ENCODE data around the gene ST3GAL4.

ST3GAL4 gene

GRCh38 chr11:126420698-126421256 lies 65.3 kb downstream of the ST3GAL4 start:
- no peak overlapping the region for H3K4me3 ChIP-seq (ENCODE audit: low read length)
- DNase-seq (ENCODE audit: low read depth), result no peak
- TF ChIP-seq, protein P1, sequence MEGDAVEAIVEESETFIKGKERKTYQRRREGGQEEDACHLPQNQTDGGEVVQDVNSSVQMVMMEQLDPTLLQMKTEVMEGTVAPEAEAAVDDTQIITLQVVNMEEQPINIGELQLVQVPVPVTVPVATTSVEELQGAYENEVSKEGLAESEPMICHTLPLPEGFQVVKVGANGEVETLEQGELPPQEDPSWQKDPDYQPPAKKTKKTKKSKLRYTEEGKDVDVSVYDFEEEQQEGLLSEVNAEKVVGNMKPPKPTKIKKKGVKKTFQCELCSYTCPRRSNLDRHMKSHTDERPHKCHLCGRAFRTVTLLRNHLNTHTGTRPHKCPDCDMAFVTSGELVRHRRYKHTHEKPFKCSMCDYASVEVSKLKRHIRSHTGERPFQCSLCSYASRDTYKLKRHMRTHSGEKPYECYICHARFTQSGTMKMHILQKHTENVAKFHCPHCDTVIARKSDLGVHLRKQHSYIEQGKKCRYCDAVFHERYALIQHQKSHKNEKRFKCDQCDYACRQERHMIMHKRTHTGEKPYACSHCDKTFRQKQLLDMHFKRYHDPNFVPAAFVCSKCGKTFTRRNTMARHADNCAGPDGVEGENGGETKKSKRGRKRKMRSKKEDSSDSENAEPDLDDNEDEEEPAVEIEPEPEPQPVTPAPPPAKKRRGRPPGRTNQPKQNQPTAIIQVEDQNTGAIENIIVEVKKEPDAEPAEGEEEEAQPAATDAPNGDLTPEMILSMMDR (IDR thresholded peaks at IDR 0.05; ENCODE audit: insufficient read depth, low read depth, low read length, missing control alignments), result no peak

GRCh38 chr11:126421271-126421671 lies 65.8 kb downstream of the ST3GAL4 start:
- no peak for DNase-seq (ENCODE audit: low read depth)
- no peak overlapping the region for H3K4me3 ChIP-seq (ENCODE audit: low read length)
- TF ChIP-seq, protein P1 (IDR thresholded peaks at IDR 0.05; ENCODE audit: insufficient read depth, low read depth, low read length, missing control alignments), result no peak

- DNase-seq (ENCODE audit: low read depth), result no peak
- H3K4me3 ChIP-seq (ENCODE audit: low read length), result no peak overlapping the region
- TF ChIP-seq, protein P1 (IDR thresholded peaks at IDR 0.05; ENCODE audit: insufficient read depth, low read depth, low read length, missing control alignments), result no peak
Observed at GRCh38 chr11:126422446-126422845, 67.0 kb downstream of the ST3GAL4 start.

DNA sequence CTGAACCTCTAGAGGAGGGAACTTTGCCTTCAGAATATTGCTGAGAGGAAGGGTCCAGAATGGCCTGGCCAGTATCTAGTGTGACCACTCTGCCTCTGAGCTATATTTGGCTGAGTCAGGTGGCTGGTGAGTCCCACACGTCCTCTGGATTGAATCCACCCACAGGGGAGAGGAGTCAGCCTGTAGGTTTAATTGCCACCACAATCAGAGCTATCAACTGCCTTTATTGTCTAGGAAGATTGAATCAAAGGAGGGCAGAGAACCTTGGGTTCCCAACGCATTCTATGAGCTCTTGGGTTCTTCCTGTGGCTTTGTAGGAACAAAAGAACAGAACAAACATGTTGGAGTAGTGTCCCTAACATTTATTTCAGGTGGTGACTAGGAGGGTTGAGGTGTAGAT lies 67.7 kb downstream of the ST3GAL4 start:
- H3K4me3 ChIP-seq (ENCODE audit: low read length), result no peak overlapping the region
- TF ChIP-seq, protein P1 (IDR thresholded peaks at IDR 0.05; ENCODE audit: insufficient read depth, low read depth, low read length, missing control alignments), result no peak

DNA sequence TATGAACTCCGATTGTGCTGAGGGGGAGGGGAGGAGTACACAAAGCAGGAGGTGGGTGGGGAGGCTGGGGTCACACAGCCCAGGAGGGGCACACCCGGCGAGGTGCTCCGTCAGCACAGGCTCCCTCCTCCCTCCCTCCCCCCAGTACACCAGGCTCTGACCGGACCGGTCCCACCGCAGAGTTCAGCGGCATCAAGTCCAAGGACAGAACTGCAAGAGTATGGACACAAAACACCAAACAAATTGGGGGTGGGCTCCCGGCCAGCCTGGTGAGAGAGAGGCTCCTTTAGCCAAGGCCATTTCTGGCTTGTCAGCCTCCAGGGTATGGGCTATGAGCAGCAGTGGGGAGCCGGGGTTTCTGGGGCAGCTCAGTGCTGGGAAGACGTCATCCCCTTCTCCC lies 68.3 kb downstream of the ST3GAL4 start:
- TF ChIP-seq, protein P1 (IDR thresholded peaks at IDR 0.05; ENCODE audit: insufficient read depth, low read depth, low read length, missing control alignments), result no peak
- DNase-seq (ENCODE audit: low read depth), result no peak

More for the DNA sequence above, 67.7 kb downstream of the ST3GAL4 start:
- no peak for DNase-seq (ENCODE audit: low read depth)

GRCh38 chr11:126424471-126425039 lies 69.1 kb downstream of the ST3GAL4 start:
- no peak overlapping the region for H3K4me3 ChIP-seq (ENCODE audit: low read length)
- TF ChIP-seq, protein P1 (IDR thresholded peaks at IDR 0.05; ENCODE audit: insufficient read depth, low read depth, low read length, missing control alignments), result no peak
- DNase-seq (ENCODE audit: low read depth), result no peak

More for the DNA sequence above, 68.3 kb downstream of the ST3GAL4 start:
- no peak overlapping the region for H3K4me3 ChIP-seq (ENCODE audit: low read length)

GRCh38 chr11:126426106-126426505 lies 70.6 kb downstream of the ST3GAL4 start:
- no peak overlapping the region for H3K4me3 ChIP-seq (ENCODE audit: low read length)
- peak; percentile 24 for DNase-seq (ENCODE audit: low read depth)
- TF ChIP-seq, protein P1 (IDR thresholded peaks at IDR 0.05; ENCODE audit: insufficient read depth, low read depth, low read length, missing control alignments), result no peak
